ENCODE measurements around the gene FZR1. TPM values are rescaled to one million over a fixed set of nuclear protein-coding genes. Genes with fewer than 3 reads are reported as not detected.
"Not testable (repeated sequence)": the region's sequence is repeated elsewhere in the genome, so short reads cannot be mapped to it uniquely, and the experiment has no call there.

The FZR1 gene
- total RNA-seq, 2 experiments from 2014 or later: 43.5 to 46.9 TPM

GRCh38 chr19:3503036-3503572, 3.0 kb upstream of the FZR1 start:
- Mint-ChIP-seq H3K36me3 (peaks cover 3% of the 10 kb centered on the region), H3K9me3 (no peaks in the 10 kb centered on the region), H3K27me3 (no peaks in the 10 kb centered on the region), H3K27ac (no peak overlapping the region), H3K4me3 (no peak overlapping the region), H3K4me1 (ENCODE audit: low read depth) (peaks cover 29% of the 10 kb centered on the region)
- CTCF ChIA-PET: interaction anchor here (1.0 to 2.9 kb wide), 2 partner anchors 18 to 42 kb away, joined by 3 to 9 read pairs; no protein-coding TSS in a partner anchor
- POLR2A ChIA-PET: no interaction called here
- no peak for DNase-seq
- intact Hi-C loops (cut with micrococcal nuclease): loop anchor here (10.0 kb wide), 1 partner anchor 718 kb away; the partner anchor contains the start of genes SGTA and THOP1

DNA sequence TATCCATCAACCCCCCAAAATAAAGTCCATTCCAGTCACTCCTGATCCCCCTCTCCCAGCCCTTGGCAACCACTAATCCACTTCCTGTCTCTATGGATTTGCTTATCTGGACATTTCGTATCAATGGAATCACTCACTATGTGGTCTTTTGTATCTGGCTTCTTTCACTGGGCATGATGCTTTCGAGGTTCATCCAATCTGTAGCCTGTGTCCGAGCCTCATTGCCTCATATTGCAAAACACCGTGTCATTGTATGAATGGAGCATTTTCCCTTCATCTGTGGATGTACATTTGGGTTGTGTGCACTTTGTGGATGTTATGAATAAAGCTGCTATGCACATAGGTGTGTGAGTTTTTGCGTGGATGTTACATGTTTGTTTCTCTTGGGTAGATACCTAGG, 1.4 kb upstream of the FZR1 start:
- ChIA-PET POLR2A (no interaction called here), CTCF (interaction anchor here (0.8 to 2.9 kb wide), 2 partner anchors 10 to 20 kb away, joined by 3 to 9 read pairs; no protein-coding TSS in a partner anchor)
- Mint-ChIP-seq H3K27me3 (no peaks in the 10 kb centered on the region), H3K4me3 (peak overlapping the region; percentile 89), H3K4me1 (ENCODE audit: low read depth) (peaks cover 40% of the 10 kb centered on the region), H3K27ac (peak overlapping the region; percentile 93), H3K9me3 (no peaks in the 10 kb centered on the region), H3K36me3 (peaks cover 11% of the 10 kb centered on the region)
- DNase-seq: no peak
- intact Hi-C loops (cut with micrococcal nuclease): loop anchor here (5.0 to 10.0 kb wide), 2 partner anchors 483 to 720 kb away; partner anchors contain the start of genes EEF2, SGTA and THOP1

DNA sequence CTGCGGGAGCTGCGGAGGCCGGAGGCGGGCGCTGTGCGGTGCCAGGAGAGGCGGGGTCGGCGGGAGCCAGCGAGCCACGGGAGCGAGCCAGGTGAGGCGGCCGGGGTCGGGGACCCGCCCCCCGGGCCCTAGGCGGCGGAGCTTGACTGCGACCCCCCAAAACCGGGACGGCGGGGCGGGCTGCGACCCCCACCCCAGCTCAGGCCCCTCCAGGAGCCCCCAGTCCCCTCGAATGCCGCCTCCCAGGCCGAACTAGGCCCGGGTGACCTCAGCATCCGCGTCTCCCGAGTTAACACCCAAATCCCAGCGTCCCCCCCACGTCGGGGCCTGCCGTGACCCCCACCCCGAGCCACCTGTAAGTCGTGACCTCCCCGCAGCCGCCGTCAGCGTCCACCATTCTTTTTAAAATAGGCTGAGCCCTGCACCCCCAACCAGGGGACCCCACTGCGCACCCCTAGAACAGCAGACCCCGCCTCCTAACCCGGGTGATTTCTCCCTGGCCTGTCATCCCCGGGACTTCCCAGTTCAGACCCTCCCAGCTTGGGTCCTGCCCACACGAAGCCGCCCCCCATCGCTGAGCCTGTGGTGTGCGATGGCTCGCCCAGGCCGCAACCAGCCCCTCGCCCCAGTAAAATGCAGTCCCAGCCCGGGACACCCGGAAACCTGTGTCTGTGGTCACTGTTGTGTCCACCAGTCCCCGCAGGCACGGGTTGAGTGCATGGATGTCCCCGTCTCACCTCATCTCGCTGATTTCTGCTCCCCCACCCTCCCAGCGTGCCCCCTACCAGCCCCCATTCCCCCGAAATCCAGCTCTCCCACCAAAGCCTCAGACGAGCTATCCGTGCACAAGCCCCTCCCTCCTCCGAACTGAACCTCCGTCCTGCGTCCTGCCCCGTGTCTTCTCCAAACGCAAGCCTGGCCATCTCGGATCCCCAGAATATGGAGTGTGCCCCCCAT, 551 bp downstream of the FZR1 start:
- Mint-ChIP-seq H3K36me3 (peaks cover 14% of the 10 kb centered on the region), H3K4me3 (peak overlapping the region; percentile 93), H3K9me3 (no peaks in the 10 kb centered on the region), H3K27me3 (no peaks in the 10 kb centered on the region), H3K4me1 (ENCODE audit: low read depth) (peaks cover 43% of the 10 kb centered on the region), H3K27ac (peak overlapping the region; percentile 77)
- POLR2A ChIA-PET: interaction anchor here (0.7 to 1.1 kb wide), 2 partner anchors 48 to 256 kb away, joined by 3 to 6 read pairs; partner anchors contain the start of gene MRPL54
- DNase-seq: peak; percentile 43
- CTCF ChIA-PET: no interaction called here
- intact Hi-C loops (cut with micrococcal nuclease): loop anchor here (1.0 to 10.0 kb wide), 7 partner anchors 50 to 722 kb away; partner anchors contain the start of genes CACTIN, EEF2, HMG20B and MFSD12

- peak overlapping the region; percentile 77 for H3K27ac Mint-ChIP-seq
- intact Hi-C loops (cut with micrococcal nuclease): loop anchor here (2.0 to 10.0 kb wide), 5 partner anchors 49 to 723 kb away; partner anchors contain the start of genes CACTIN, EEF2, HMG20B and MFSD12
- POLR2A ChIA-PET: interaction anchor here (1.1 kb wide), 1 partner anchor 255 kb away, joined by 3 read pairs; the partner anchor contains the start of gene MRPL54
- peaks cover 46% of the 10 kb centered on the region for H3K4me1 Mint-ChIP-seq (ENCODE audit: low read depth)
- H3K27me3 Mint-ChIP-seq: no peaks in the 10 kb centered on the region
- peaks cover 14% of the 10 kb centered on the region for H3K36me3 Mint-ChIP-seq
- CTCF ChIA-PET: no interaction called here
- DNase-seq: peak; percentile 67
- peak overlapping the region; percentile 93 for H3K4me3 Mint-ChIP-seq
- H3K9me3 Mint-ChIP-seq: no peaks in the 10 kb centered on the region
These were observed 1.4 kb downstream of the FZR1 start for GRCh38 chr19:3507371-3508120.

DNA sequence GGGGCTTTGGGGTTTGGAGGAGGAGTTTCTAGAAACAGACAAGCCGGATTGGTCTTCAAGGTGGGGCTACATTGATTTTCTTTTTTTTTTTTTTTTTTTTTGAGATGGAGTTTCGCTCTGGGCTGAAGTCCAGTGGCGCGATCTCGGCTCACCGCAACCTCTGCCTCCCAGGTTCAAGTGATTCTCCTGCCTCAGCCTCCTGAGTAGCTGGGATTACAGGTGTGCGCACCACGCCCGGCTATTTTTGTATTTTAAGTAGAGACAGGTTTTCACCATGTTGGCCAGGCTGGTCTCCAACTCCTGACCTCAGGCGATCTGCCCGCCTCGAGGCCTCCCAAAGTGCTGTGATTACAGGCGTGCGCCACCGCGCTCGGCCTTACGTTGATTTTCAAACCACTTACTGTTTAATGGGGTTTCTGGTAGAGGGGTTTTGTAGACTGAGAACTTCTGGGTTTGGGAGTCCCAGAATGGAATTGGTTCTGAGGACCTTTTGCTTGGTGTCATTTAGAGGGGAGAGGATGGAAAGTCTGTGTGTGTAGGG, 2.1 kb downstream of the FZR1 start:
- intact Hi-C loops (cut with micrococcal nuclease): loop anchor here (5.0 to 10.0 kb wide), 2 partner anchors 479 to 723 kb away; partner anchors contain the start of genes EEF2, SGTA and THOP1
- Mint-ChIP-seq H3K4me3 (peak overlapping the region; percentile 32), H3K36me3 (peaks cover 14% of the 10 kb centered on the region), H3K4me1 (ENCODE audit: low read depth) (peaks cover 46% of the 10 kb centered on the region)
- CTCF ChIA-PET, H3K27me3 Mint-ChIP-seq, H3K9me3 Mint-ChIP-seq, POLR2A ChIA-PET, H3K27ac Mint-ChIP-seq, DNase-seq: not testable (repeated sequence)

- ChIA-PET POLR2A (no interaction called here), CTCF (no interaction called here)
- H3K36me3 Mint-ChIP-seq: peaks cover 14% of the 10 kb centered on the region
- peak overlapping the region; percentile 42 for H3K27ac Mint-ChIP-seq
- DNase-seq: peak; percentile 31
- peak overlapping the region; percentile 32 for H3K4me3 Mint-ChIP-seq
- no peaks in the 10 kb centered on the region for H3K9me3 Mint-ChIP-seq
- peaks cover 50% of the 10 kb centered on the region for H3K4me1 Mint-ChIP-seq (ENCODE audit: low read depth)
- intact Hi-C loops (cut with micrococcal nuclease): loop anchor here (5.0 to 10.0 kb wide), 2 partner anchors 478 to 724 kb away; partner anchors contain the start of genes EEF2, SGTA and THOP1
- no peaks in the 10 kb centered on the region for H3K27me3 Mint-ChIP-seq
These were observed 2.8 kb downstream of the FZR1 start for GRCh38 chr19:3508771-3509535.

- POLR2A ChIA-PET: no interaction called here
- peak overlapping the region; percentile 16 for H3K4me3 Mint-ChIP-seq
- peaks cover 53% of the 10 kb centered on the region for H3K4me1 Mint-ChIP-seq (ENCODE audit: low read depth)
- intact Hi-C loops (cut with micrococcal nuclease): loop anchor here (5.0 to 10.0 kb wide), 2 partner anchors 478 to 725 kb away; partner anchors contain the start of genes EEF2, SGTA and THOP1
- CTCF ChIA-PET: no interaction called here
- peaks cover 14% of the 10 kb centered on the region for H3K36me3 Mint-ChIP-seq
- no peaks in the 10 kb centered on the region for H3K27me3 Mint-ChIP-seq
- peak; percentile 65 for DNase-seq
- H3K9me3 Mint-ChIP-seq: no peaks in the 10 kb centered on the region
- H3K27ac Mint-ChIP-seq: peak overlapping the region; percentile 42
These were observed 3.5 kb downstream of the FZR1 start for GRCh38 chr19:3509566-3509989.

DNA sequence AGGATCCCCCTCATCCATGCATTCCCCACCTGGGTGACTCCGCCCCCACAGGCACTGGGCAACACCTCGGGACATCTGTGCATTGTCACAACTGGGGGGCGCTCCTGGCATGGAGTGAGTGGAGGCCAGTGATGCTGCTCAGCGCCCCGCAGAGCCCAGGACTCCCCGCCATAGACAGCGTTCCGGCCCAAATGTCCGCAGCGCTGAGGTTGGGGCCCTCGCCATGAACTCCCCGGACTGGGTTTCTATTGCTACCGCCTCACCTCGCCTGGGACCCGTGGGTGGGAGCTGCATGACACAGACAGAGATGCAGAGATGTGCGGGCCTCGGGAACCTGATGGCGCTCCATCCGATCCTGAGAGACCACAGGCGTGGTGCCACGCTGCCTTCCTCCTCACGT, 4.6 kb downstream of the FZR1 start:
- DNase-seq: no peak
- POLR2A ChIA-PET: no interaction called here
- H3K27me3 Mint-ChIP-seq: no peaks in the 10 kb centered on the region
- CTCF ChIA-PET: no interaction called here
- no peak overlapping the region for H3K27ac Mint-ChIP-seq
- H3K4me3 Mint-ChIP-seq: no peak overlapping the region
- H3K9me3 Mint-ChIP-seq: no peaks in the 10 kb centered on the region
- H3K36me3 Mint-ChIP-seq: peaks cover 13% of the 10 kb centered on the region
- peaks cover 51% of the 10 kb centered on the region for H3K4me1 Mint-ChIP-seq (ENCODE audit: low read depth)
- intact Hi-C loops (cut with micrococcal nuclease): no loop called here

DNA sequence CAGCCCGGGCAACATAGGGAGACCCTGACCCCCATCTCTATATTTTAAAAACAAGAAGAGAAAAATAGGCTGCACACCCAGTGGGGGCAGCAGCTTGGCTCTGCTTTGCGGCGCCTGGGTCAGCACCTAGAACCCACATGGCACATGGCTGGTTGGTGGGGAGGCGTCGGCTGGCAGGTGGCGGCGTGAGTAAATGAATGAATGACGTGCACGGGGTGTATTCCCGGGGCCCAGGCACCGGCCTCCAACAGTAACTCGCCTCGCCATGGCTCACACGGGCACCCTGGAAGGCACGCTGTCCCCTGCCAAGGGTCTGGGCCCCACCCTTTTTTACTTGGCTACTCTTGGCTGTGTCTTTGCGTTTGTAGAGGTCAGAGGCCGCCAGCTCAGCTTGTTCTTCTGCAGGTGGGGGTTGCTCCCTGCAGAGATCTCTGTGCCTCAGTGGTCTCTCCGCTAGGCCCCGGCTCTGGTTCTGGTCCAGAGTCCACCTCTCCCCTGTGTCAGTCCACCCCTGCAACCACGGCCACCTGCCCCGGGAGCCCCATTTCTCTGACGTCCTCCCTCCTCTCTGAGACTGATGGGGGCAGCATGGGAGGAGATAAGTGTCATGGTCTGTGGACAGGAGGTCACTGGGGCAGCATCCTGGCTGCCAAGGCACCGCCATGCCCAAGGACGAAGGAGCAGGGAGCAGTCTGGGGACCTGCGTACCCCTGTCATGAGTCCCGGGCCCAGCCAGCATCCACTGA, 5.6 kb downstream of the FZR1 start:
- H3K4me1 Mint-ChIP-seq (ENCODE audit: low read depth): peaks cover 59% of the 10 kb centered on the region
- intact Hi-C loops (cut with micrococcal nuclease): no loop called here
- ChIA-PET POLR2A (no interaction called here), CTCF (interaction anchor here (1.7 kb wide), 1 partner anchor 33 kb away, joined by 8 read pairs; no protein-coding TSS in a partner anchor)
- no peak overlapping the region for H3K4me3 Mint-ChIP-seq
- no peak for DNase-seq
- no peaks in the 10 kb centered on the region for H3K9me3 Mint-ChIP-seq
- H3K27ac Mint-ChIP-seq: no peak overlapping the region
- no peaks in the 10 kb centered on the region for H3K27me3 Mint-ChIP-seq
- peaks cover 11% of the 10 kb centered on the region for H3K36me3 Mint-ChIP-seq

DNA sequence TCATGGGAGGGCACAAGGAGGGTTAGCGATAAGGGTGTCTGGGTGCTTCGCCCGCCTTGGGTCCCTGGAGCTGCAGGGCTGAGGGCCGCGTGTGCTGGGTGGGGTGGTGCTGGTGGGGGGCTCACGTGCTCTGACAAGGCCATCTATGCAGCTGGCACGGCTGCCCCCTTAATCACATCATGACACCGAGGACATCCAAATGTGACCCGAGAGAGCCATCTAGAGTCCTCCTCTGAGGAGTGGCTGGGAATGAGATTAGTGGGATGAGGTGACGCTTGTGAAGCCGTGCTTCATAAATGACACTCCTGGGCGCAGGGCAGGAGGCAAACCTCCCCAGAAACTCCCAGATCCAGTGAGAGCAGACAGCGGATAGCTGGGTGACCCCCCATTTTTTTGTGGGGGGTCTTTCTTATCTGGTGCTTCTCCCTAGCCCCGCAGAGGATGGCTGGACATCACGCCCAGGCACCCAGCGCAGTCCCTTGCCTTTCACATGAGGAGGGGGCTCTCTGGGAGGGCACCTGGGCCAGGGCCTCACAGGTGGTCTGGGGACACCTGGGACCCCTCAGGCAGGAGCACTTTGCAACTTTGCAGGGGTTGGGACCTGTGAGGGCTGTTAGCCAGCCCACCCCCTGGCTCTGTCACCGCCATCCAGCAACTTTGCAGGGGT, 6.6 kb downstream of the FZR1 start:
- no peak overlapping the region for H3K4me3 Mint-ChIP-seq
- no peaks in the 10 kb centered on the region for H3K27me3 Mint-ChIP-seq
- peaks cover 11% of the 10 kb centered on the region for H3K36me3 Mint-ChIP-seq
- H3K27ac Mint-ChIP-seq: no peak overlapping the region
- DNase-seq: no peak
- ChIA-PET CTCF (interaction anchor here (0.9 to 1.7 kb wide), 3 partner anchors 32 to 40 kb away, joined by 3 to 8 read pairs (median 4); no protein-coding TSS in a partner anchor), POLR2A (no interaction called here)
- intact Hi-C loops (cut with micrococcal nuclease): no loop called here
- H3K4me1 Mint-ChIP-seq (ENCODE audit: low read depth): peaks cover 54% of the 10 kb centered on the region
- H3K9me3 Mint-ChIP-seq: no peaks in the 10 kb centered on the region
